SK-N-SH (cell line): Measurements from ENCODE around the gene OGFR.

Source experiments
- EP300 ChIP-seq, 2 experiments: IDR thresholded peaks; 2 replicates each; pipeline versions ENCODE4 v1.4.0 to v1.6.1; 2012; ENCODE audit warnings: borderline replicate concordance in 1 of 2, low read depth in 1 of 2, low read length in 1 of 2
- EZH2phosphoT487 ChIP-seq: fragments of 200-600 bp; sonication (generic); IDR thresholded peaks from 2 replicates; pipeline ENCODE4 v1.6.1; 2017; ENCODE audit warnings: low read depth, mixed run types, mild to moderate bottlenecking, antibody characterized with exemption, moderate library complexity, borderline replicate concordance
- NFIC ChIP-seq: IDR thresholded peaks from 2 replicates; pipeline ENCODE4 v1.4.0; 2012; ENCODE audit warnings: borderline replicate concordance
- POLR2AphosphoS5 ChIP-seq: IDR thresholded peaks from 2 replicates; pipeline ENCODE4 v1.6.1; 2012; ENCODE audit warnings: low read depth, low read length
- RAD21 ChIP-seq: IDR thresholded peaks from 2 replicates; pipeline ENCODE4 v1.6.1; 2012; ENCODE audit warnings: mild to moderate bottlenecking, low read length
- RCOR1 ChIP-seq: fragments of 150-350 bp; IDR thresholded peaks from 2 replicates; pipeline ENCODE4 v1.6.1; 2017; ENCODE audit warnings: antibody characterized with exemption, low read length
- SIN3A ChIP-seq: IDR thresholded peaks from 2 replicates; pipeline ENCODE4 v1.6.1; 2012; ENCODE audit warnings: low read depth, mild to moderate bottlenecking, low read length, moderate library complexity, borderline replicate concordance
- TEAD4 ChIP-seq: IDR thresholded peaks from 2 replicates; pipeline ENCODE4 v1.4.0; 2012; ENCODE audit warnings: mild to moderate bottlenecking, borderline replicate concordance; ENCODE audit not compliant: insufficient read depth
- YY1 ChIP-seq: IDR thresholded peaks from 2 replicates; pipeline ENCODE4 v1.4.0; 2012; ENCODE audit warnings: low read depth, mild to moderate bottlenecking
- TF ChIP-seq, protein P1 (sequence below): fragments of 200-600 bp; sonication (generic); IDR thresholded peaks from 2 replicates; pipeline ENCODE4 v1.6.1; 2017; ENCODE audit warnings: antibody characterized with exemption, mild to moderate bottlenecking, moderate library complexity
- TF ChIP-seq, protein P2 (sequence below): IDR thresholded peaks from 2 replicates; pipeline ENCODE4 v1.4.0; 2012; ENCODE audit warnings: low read depth
- TF ChIP-seq, protein P3 (sequence below): fragments of 150-350 bp; IDR thresholded peaks from 2 replicates; pipeline ENCODE4 v1.6.1; 2016; ENCODE audit warnings: mild to moderate bottlenecking, low read depth, low read length

DNA sequence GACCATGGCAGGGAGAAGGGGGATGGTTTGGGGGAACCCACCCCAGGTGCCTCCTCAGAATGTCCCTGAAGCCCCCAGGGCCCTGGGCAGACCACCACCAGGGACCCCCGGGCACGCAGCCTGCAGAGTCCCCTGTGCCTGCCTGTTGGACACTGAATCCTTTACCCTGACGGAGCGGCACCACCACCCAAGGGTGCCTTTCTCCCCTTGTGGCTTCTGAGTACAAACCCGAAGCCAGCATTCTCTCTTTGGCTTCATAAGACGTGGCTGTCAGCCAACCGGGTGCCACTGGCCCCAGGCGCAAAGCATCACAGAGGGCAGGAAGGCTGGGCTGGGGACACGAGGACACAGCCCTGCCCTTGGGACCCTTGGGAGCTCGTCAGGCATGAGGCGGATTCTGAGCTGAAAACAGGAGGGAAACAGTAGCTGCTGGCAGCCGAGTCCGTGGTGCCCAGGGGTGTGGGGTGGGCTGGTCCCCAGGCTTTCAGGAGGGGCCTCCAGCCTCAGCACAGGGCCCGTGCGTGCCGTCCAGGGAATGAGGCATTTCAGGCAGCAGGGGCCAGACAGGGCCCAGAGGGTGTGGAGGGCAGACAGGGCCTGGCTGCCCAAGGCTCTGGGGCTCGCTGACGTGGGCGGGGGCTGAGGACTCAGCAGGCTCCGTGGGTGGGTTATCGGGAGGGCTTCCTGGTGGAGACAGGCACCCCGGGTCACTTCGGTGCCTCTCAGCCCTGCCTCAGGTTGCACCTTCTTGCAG is 15.8 kb downstream of the OGFR start:
- TF ChIP-seq, protein P1, sequence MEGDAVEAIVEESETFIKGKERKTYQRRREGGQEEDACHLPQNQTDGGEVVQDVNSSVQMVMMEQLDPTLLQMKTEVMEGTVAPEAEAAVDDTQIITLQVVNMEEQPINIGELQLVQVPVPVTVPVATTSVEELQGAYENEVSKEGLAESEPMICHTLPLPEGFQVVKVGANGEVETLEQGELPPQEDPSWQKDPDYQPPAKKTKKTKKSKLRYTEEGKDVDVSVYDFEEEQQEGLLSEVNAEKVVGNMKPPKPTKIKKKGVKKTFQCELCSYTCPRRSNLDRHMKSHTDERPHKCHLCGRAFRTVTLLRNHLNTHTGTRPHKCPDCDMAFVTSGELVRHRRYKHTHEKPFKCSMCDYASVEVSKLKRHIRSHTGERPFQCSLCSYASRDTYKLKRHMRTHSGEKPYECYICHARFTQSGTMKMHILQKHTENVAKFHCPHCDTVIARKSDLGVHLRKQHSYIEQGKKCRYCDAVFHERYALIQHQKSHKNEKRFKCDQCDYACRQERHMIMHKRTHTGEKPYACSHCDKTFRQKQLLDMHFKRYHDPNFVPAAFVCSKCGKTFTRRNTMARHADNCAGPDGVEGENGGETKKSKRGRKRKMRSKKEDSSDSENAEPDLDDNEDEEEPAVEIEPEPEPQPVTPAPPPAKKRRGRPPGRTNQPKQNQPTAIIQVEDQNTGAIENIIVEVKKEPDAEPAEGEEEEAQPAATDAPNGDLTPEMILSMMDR: no peak
- TF ChIP-seq RCOR1: no peak
- TF ChIP-seq EZH2phosphoT487: no peak
- TF ChIP-seq SIN3A: no peak
- TF ChIP-seq YY1: no peak
- TF ChIP-seq TEAD4: no peak
- TF ChIP-seq, protein P2, sequence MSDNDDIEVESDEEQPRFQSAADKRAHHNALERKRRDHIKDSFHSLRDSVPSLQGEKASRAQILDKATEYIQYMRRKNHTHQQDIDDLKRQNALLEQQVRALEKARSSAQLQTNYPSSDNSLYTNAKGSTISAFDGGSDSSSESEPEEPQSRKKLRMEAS: no peak
- TF ChIP-seq RAD21: no peak
- no peak for TF ChIP-seq POLR2AphosphoS5
- TF ChIP-seq EP300 (IDR thresholded peaks at IDR 0.05; ENCODE audit: borderline replicate concordance in 1 of 2, low read depth in 1 of 2, low read length in 1 of 2): no peak
- no peak for TF ChIP-seq NFIC
- TF ChIP-seq, protein P3, sequence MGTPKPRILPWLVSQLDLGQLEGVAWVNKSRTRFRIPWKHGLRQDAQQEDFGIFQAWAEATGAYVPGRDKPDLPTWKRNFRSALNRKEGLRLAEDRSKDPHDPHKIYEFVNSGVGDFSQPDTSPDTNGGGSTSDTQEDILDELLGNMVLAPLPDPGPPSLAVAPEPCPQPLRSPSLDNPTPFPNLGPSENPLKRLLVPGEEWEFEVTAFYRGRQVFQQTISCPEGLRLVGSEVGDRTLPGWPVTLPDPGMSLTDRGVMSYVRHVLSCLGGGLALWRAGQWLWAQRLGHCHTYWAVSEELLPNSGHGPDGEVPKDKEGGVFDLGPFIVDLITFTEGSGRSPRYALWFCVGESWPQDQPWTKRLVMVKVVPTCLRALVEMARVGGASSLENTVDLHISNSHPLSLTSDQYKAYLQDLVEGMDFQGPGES: no peak
